Hepatocyte (in vitro differentiated cells): Measurements from ENCODE around the gene UBL3.

ENCODE experiments used
- CTCF ChIP-seq: fragments of 200-600 bp; sonication (generic); IDR thresholded peaks from 2 replicates; pipeline ENCODE4 v1.5.1; 2016; ENCODE audit warnings: antibody characterized with exemption, mild to moderate bottlenecking; ENCODE audit not compliant: poor library complexity
- EZH2 ChIP-seq: fragments of 200-600 bp; sonication (generic); IDR thresholded peaks from 2 replicates; pipeline ENCODE4 v1.6.1; 2016; ENCODE audit warnings: antibody characterized with exemption, mild to moderate bottlenecking, borderline replicate concordance
- EZH2phosphoT487 ChIP-seq: fragments of 200-600 bp; sonication (generic); IDR thresholded peaks from one replicate; pipeline ENCODE4 v1.6.1; 2018; ENCODE audit warnings: antibody characterized with exemption, mild to moderate bottlenecking, low read depth, moderate library complexity; ENCODE audit not compliant: unreplicated experiment, severe bottlenecking

- TF ChIP-seq CTCF: no peak
- TF ChIP-seq EZH2: no peak
- TF ChIP-seq EZH2phosphoT487: no peak
Measured at GRCh38 chr13:29800687-29801086, 49.7 kb downstream of the UBL3 start.
